Left ventricle myocardium inferior (tissue), 1 donor: ENCODE results near the gene ZCCHC7. TPM values are rescaled to one million over a fixed set of nuclear protein-coding genes. Genes with fewer than 3 reads are reported as not detected.
"Not testable (repeated sequence)": the region's sequence is repeated elsewhere in the genome, so short reads cannot be mapped to it uniquely, and the experiment has no call there.

Experiments used
- DNase-seq: peaks from one replicate; pipeline ENCODE4 v3.0.0-alpha.2; 2020
- H3K27ac ChIP-seq: fragments of 200-600 bp; replicated peaks from 2 replicates; pipeline ENCODE4 v1.8.0; 2021
- H3K27me3 ChIP-seq: fragments of 200-600 bp; 2 replicates; pipeline ENCODE4 v1.8.0; 2021; ENCODE audit warnings: low read depth
- H3K36me3 ChIP-seq: fragments of 200-600 bp; 2 replicates; pipeline ENCODE4 v1.8.0; 2021
- H3K4me1 ChIP-seq: fragments of 200-600 bp; 2 replicates; pipeline ENCODE4 v1.8.0; 2021
- H3K4me3 ChIP-seq: fragments of 200-600 bp; 2 replicates; pipeline ENCODE4 v1.8.0; 2021; ENCODE audit warnings: mild to moderate bottlenecking, moderate library complexity
- H3K9me3 ChIP-seq: fragments of 200-600 bp; replicated peaks from 2 replicates; pipeline ENCODE4 v1.8.0; 2021
- CTCF ChIP-seq: fragments of 200-600 bp; IDR thresholded peaks from 2 replicates; pipeline ENCODE4 v1.8.0; 2021; ENCODE audit warnings: antibody characterized with exemption, mild to moderate bottlenecking, borderline replicate concordance
- intact Hi-C: fragments of 100-400 bp; cut with micrococcal nuclease; formaldehyde crosslinking; loops from one replicate; pipeline ENCODE4 v1.11.0; 2022
- total RNA-seq: library from RNA; stranded (reverse); fragmentation: NEBNext Ultra II Directional; extraction: Animal tissue kit (Norgen Biotek cat#: 25700); gene quantifications from one replicate; pipeline ENCODE4 v1.2.1, GENCODE V29; 2021
- donor health status: DM: no; HTN: yes; CAD: no; lungs with severe emphysema.

ZCCHC7 gene
- total RNA-seq, 1 donor from 2014 or later: 8.1 TPM

GRCh38 chr9:37301042-37301853 is 180.9 kb downstream of the ZCCHC7 start:
- H3K9me3 ChIP-seq: no peaks in the 10 kb centered on the region
- no peak for DNase-seq
- TF ChIP-seq CTCF: no peak
- H3K4me1 ChIP-seq: peaks cover 3% of the 10 kb centered on the region
- H3K27me3 ChIP-seq: no peaks in the 10 kb centered on the region
- H3K36me3 ChIP-seq: peaks cover 24% of the 10 kb centered on the region
- intact Hi-C loops: no loop called here
- H3K4me3 ChIP-seq: no peak overlapping the region
- no peak overlapping the region for H3K27ac ChIP-seq

GRCh38 chr9:37301854-37302172 is 181.4 kb downstream of the ZCCHC7 start:
- H3K4me3 ChIP-seq: no peak overlapping the region
- H3K36me3 ChIP-seq: peaks cover 26% of the 10 kb centered on the region
- no peaks in the 10 kb centered on the region for H3K9me3 ChIP-seq
- H3K4me1 ChIP-seq: peaks cover 3% of the 10 kb centered on the region
- H3K27ac ChIP-seq: no peak overlapping the region
- TF ChIP-seq CTCF: no peak
- DNase-seq: no peak
- no peaks in the 10 kb centered on the region for H3K27me3 ChIP-seq
- intact Hi-C loops: no loop called here

- Histone ChIP-seq H3K36me3 (peaks cover 30% of the 10 kb centered on the region), H3K27me3 (no peaks in the 10 kb centered on the region), H3K9me3 (no peaks in the 10 kb centered on the region), H3K4me1 (peaks cover 3% of the 10 kb centered on the region), H3K4me3 (no peak overlapping the region), H3K27ac (no peak overlapping the region)
- no peak for DNase-seq
- no peak for TF ChIP-seq CTCF
- intact Hi-C loops: no loop called here
Observed at GRCh38 chr9:37302277-37302676, 181.9 kb downstream of the ZCCHC7 start.

GRCh38 chr9:37303272-37303671 is 182.9 kb downstream of the ZCCHC7 start:
- H3K27me3 ChIP-seq, intact Hi-C loops: not testable (repeated sequence)

GRCh38 chr9:37309136-37309535 is 188.8 kb downstream of the ZCCHC7 start:
- Histone ChIP-seq H3K27me3 (no peaks in the 10 kb centered on the region), H3K27ac (no peak overlapping the region), H3K36me3 (peaks cover 26% of the 10 kb centered on the region), H3K4me1 (no peaks in the 10 kb centered on the region), H3K9me3 (no peaks in the 10 kb centered on the region), H3K4me3 (no peak overlapping the region)
- no peak for TF ChIP-seq CTCF
- intact Hi-C loops: no loop called here
- no peak for DNase-seq

More at GRCh38 chr9:37303272-37303671, 182.9 kb downstream of the ZCCHC7 start:
- not testable (repeated sequence) for H3K4me1 ChIP-seq, H3K9me3 ChIP-seq, DNase-seq, H3K27ac ChIP-seq, H3K4me3 ChIP-seq
- peaks cover 30% of the 10 kb centered on the region for H3K36me3 ChIP-seq

GRCh38 chr9:37311938-37312708 is 191.7 kb downstream of the ZCCHC7 start:
- peaks cover under 1% of the 10 kb centered on the region for H3K36me3 ChIP-seq
- intact Hi-C loops: no loop called here
- no peak overlapping the region for H3K4me3 ChIP-seq
- H3K9me3 ChIP-seq: no peaks in the 10 kb centered on the region
- no peak for TF ChIP-seq CTCF
- no peaks in the 10 kb centered on the region for H3K27me3 ChIP-seq
- no peak overlapping the region for H3K27ac ChIP-seq
- no peaks in the 10 kb centered on the region for H3K4me1 ChIP-seq
- DNase-seq: no peak
